Measurements from ENCODE around the gene OR10K1.

- TF ChIP-seq CTCF (IDR thresholded peaks at IDR 0.05) = no peak
- TF ChIP-seq ZFX (IDR thresholded peaks at IDR 0.05; ENCODE audit: borderline replicate concordance) = no peak
Observed at GRCh38 chr1:158457246-158457645, 4.4 kb upstream of the OR10K1 start.

Data from 22Rv1 (cell line).